ENCODE data around the gene SLC29A4.
"Not testable (repeated sequence)": the region's sequence is repeated elsewhere in the genome, so short reads cannot be mapped to it uniquely, and the experiment has no call there.

The SLC29A4 gene

GRCh38 chr7:5266191-5267028, 16.3 kb upstream of the SLC29A4 start:
- Mint-ChIP-seq H3K4me3 (no peak overlapping the region), H3K27ac (no peak overlapping the region), H3K9me3 (no peaks in the 10 kb centered on the region), H3K36me3 (no peaks in the 10 kb centered on the region), H3K4me1 (no peaks in the 10 kb centered on the region)
- ATAC-seq: no peak
- no peak for DNase-seq (ENCODE audit: low spot score in 2 of 2)

GRCh38 chr7:5267829-5268228, 14.9 kb upstream of the SLC29A4 start:
- H3K36me3 Mint-ChIP-seq; H3K4me3 Mint-ChIP-seq; H3K9me3 Mint-ChIP-seq; DNase-seq (ENCODE audit: low spot score in 2 of 2); H3K27ac Mint-ChIP-seq; ATAC-seq; H3K4me1 Mint-ChIP-seq: not testable (repeated sequence)

- H3K9me3 Mint-ChIP-seq; H3K36me3 Mint-ChIP-seq; H3K4me3 Mint-ChIP-seq; H3K27ac Mint-ChIP-seq; ATAC-seq; DNase-seq (ENCODE audit: low spot score in 2 of 2); H3K4me1 Mint-ChIP-seq: not testable (repeated sequence)
Measured at GRCh38 chr7:5269992-5270657, 12.6 kb upstream of the SLC29A4 start.

- Mint-ChIP-seq H3K9me3 (no peaks in the 10 kb centered on the region), H3K4me3 (no peak overlapping the region), H3K36me3 (no peaks in the 10 kb centered on the region), H3K27ac (no peak overlapping the region), H3K4me1 (no peaks in the 10 kb centered on the region)
- DNase-seq (ENCODE audit: low spot score in 2 of 2) (no peak), ATAC-seq (no peak)
Measured at GRCh38 chr7:5270788-5271187, 12.0 kb upstream of the SLC29A4 start.

GRCh38 chr7:5273831-5274405, 8.8 kb upstream of the SLC29A4 start:
- H3K4me3 Mint-ChIP-seq; H3K9me3 Mint-ChIP-seq; H3K27ac Mint-ChIP-seq; ATAC-seq; H3K36me3 Mint-ChIP-seq; DNase-seq (ENCODE audit: low spot score in 2 of 2); H3K4me1 Mint-ChIP-seq: not testable (repeated sequence)

- H3K36me3 Mint-ChIP-seq: no peaks in the 10 kb centered on the region
- no peaks in the 10 kb centered on the region for H3K4me1 Mint-ChIP-seq
- H3K4me3 Mint-ChIP-seq: no peak overlapping the region
- no peak overlapping the region for H3K27ac Mint-ChIP-seq
- no peaks in the 10 kb centered on the region for H3K9me3 Mint-ChIP-seq
- no peak for ATAC-seq
- DNase-seq (ENCODE audit: low spot score in 2 of 2): no peak
Measured at GRCh38 chr7:5274441-5274840, 8.3 kb upstream of the SLC29A4 start.

GRCh38 chr7:5274985-5275431, 7.7 kb upstream of the SLC29A4 start:
- H3K4me3 Mint-ChIP-seq; H3K4me1 Mint-ChIP-seq; ATAC-seq; DNase-seq (ENCODE audit: low spot score in 2 of 2); H3K27ac Mint-ChIP-seq; H3K9me3 Mint-ChIP-seq; H3K36me3 Mint-ChIP-seq: not testable (repeated sequence)

GRCh38 chr7:5275510-5275909, 7.2 kb upstream of the SLC29A4 start:
- not testable (repeated sequence) for H3K4me1 Mint-ChIP-seq; H3K4me3 Mint-ChIP-seq; H3K27ac Mint-ChIP-seq; ATAC-seq; H3K36me3 Mint-ChIP-seq; H3K9me3 Mint-ChIP-seq; DNase-seq (ENCODE audit: low spot score in 2 of 2)

GRCh38 chr7:5276123-5276522, 6.6 kb upstream of the SLC29A4 start:
- not testable (repeated sequence) for H3K4me1 Mint-ChIP-seq; H3K9me3 Mint-ChIP-seq; H3K27ac Mint-ChIP-seq; H3K36me3 Mint-ChIP-seq; ATAC-seq; DNase-seq (ENCODE audit: low spot score in 2 of 2); H3K4me3 Mint-ChIP-seq

- Mint-ChIP-seq H3K4me3 (no peak overlapping the region), H3K36me3 (no peaks in the 10 kb centered on the region), H3K9me3 (no peaks in the 10 kb centered on the region), H3K27ac (no peak overlapping the region), H3K4me1 (no peaks in the 10 kb centered on the region)
- no peak for ATAC-seq
- no peak for DNase-seq (ENCODE audit: low spot score in 2 of 2)
Measured at GRCh38 chr7:5276611-5277010, 6.1 kb upstream of the SLC29A4 start.

GRCh38 chr7:5278766-5279165, 4.0 kb upstream of the SLC29A4 start:
- Mint-ChIP-seq H3K4me1 (no peaks in the 10 kb centered on the region), H3K9me3 (no peaks in the 10 kb centered on the region), H3K36me3 (no peaks in the 10 kb centered on the region), H3K27ac (no peak overlapping the region), H3K4me3 (no peak overlapping the region)
- no peak for DNase-seq (ENCODE audit: low spot score in 2 of 2)
- no peak for ATAC-seq

GRCh38 chr7:5279734-5280133, 3.0 kb upstream of the SLC29A4 start:
- H3K4me3 Mint-ChIP-seq: no peak overlapping the region
- H3K4me1 Mint-ChIP-seq: no peaks in the 10 kb centered on the region
- no peak for ATAC-seq
- DNase-seq (ENCODE audit: low spot score in 2 of 2): no peak
- H3K9me3 Mint-ChIP-seq: no peaks in the 10 kb centered on the region
- no peak overlapping the region for H3K27ac Mint-ChIP-seq
- H3K36me3 Mint-ChIP-seq: no peaks in the 10 kb centered on the region

GRCh38 chr7:5281598-5282500, 894 bp upstream of the SLC29A4 start:
- ATAC-seq; H3K36me3 Mint-ChIP-seq; DNase-seq (ENCODE audit: low spot score in 2 of 2); H3K9me3 Mint-ChIP-seq; H3K4me1 Mint-ChIP-seq; H3K27ac Mint-ChIP-seq: not testable (repeated sequence)
- H3K4me3 Mint-ChIP-seq: peak overlapping the region; percentile 23

- ATAC-seq (no peak), DNase-seq (ENCODE audit: low spot score in 2 of 2) (no peak)
- Mint-ChIP-seq H3K4me1 (no peaks in the 10 kb centered on the region), H3K9me3 (no peaks in the 10 kb centered on the region), H3K36me3 (no peaks in the 10 kb centered on the region), H3K27ac (no peak overlapping the region), H3K4me3 (peak overlapping the region; percentile 19)
Measured at GRCh38 chr7:5283421-5284303, 919 bp downstream of the SLC29A4 start.

Data from stimulated activated effector memory CD8-positive, alpha-beta T cell treated with anti-CD3 and anti-CD28 coated beads, Interleukin-12 subunit alpha, Interleukin-12 subunit beta, amount 100 ng/mL, for 72 hours (primary cell).